IMR-90 (cell line): Measurements from ENCODE around the gene GGT6. TPM values are rescaled to one million over a fixed set of nuclear protein-coding genes. Genes with fewer than 3 reads are reported as not detected.

Source experiments
- ATAC-seq: fragments of 200-7000 bp; cut with Tn5 transposase; 2 replicates; pipeline ENCODE4 v1.9.1; 2020; ENCODE audit warnings: low read depth, mild to moderate bottlenecking, moderate library complexity
- BruUV-seq: library from RNA; stranded (reverse); fragments of 400-500 nt; replicated peaks from 2 replicates; lab custom pipeline; 2021; lab: Mats Ljungman, UMichigan
- CTCF ChIA-PET: fragments of 300-600 bp; formaldehyde crosslinking; extraction: SDS; loops from one replicate; lab custom pipeline; 2021; ENCODE audit warnings: antibody characterized with exemption; lab: Yijun Ruan, JAX
- POLR2A ChIA-PET: fragments of 300-600 bp; sonication (Branson Sonifier 250); formaldehyde crosslinking; loops from one replicate; lab custom pipeline; 2022; ENCODE audit warnings: antibody characterized with exemption; ENCODE audit not compliant: unreplicated experiment; lab: Charles Lee
- DNase-seq: peaks from one replicate; pipeline ENCODE4 v3.0.0; 2013
- H2AFZ ChIP-seq: replicated peaks from 2 replicates; pipeline ENCODE3; 2013; ENCODE audit warnings: low read length, mild to moderate bottlenecking; ENCODE audit not compliant: poor library complexity
- H2AK5ac ChIP-seq: 2 replicates; pipeline ENCODE4 v1.6.1; 2013; ENCODE audit warnings: low read depth, low read length, inconsistent platforms
- H2AK9ac ChIP-seq: replicated peaks from 2 replicates; pipeline ENCODE3; 2013; ENCODE audit warnings: mild to moderate bottlenecking, low read depth, low read length, moderate library complexity; ENCODE audit not compliant: poor library complexity
- H2BK120ac ChIP-seq: 2 replicates; pipeline ENCODE4 v1.6.1; 2013; ENCODE audit warnings: low read depth, low read length, inconsistent platforms
- H2BK15ac ChIP-seq: 3 replicates; pipeline ENCODE4 v1.6.1; 2013; ENCODE audit warnings: low read depth, low read length, inconsistent platforms
- H2BK20ac ChIP-seq: 2 replicates; pipeline ENCODE4 v1.6.1; 2013; ENCODE audit warnings: low read depth, mild to moderate bottlenecking, inconsistent platforms, low read length, moderate library complexity
- H2BK5ac ChIP-seq: 2 replicates; pipeline ENCODE4 v1.6.1; 2013; ENCODE audit warnings: mild to moderate bottlenecking, low read depth, low read length, inconsistent platforms; ENCODE audit not compliant: poor library complexity, severe bottlenecking
- H3K14ac ChIP-seq: replicated peaks from 2 replicates; pipeline ENCODE4 v1.6.1; 2013; ENCODE audit warnings: low read depth, low read length, inconsistent platforms
- H3K18ac ChIP-seq: 2 replicates; pipeline ENCODE4 v1.6.1; 2013; ENCODE audit warnings: low read depth, low read length, control low read depth
- H3K23ac ChIP-seq: 2 replicates; pipeline ENCODE4 v1.6.1; 2013; ENCODE audit warnings: low read depth, low read length, inconsistent platforms
- H3K27ac ChIP-seq: 2 replicates; pipeline ENCODE4 v1.5.1; 2013; ENCODE audit warnings: mild to moderate bottlenecking, control low read depth, low read length; ENCODE audit not compliant: insufficient read depth
- H3K27me3 ChIP-seq: 2 replicates; pipeline ENCODE4 v1.6.1; 2013; ENCODE audit warnings: low read length; ENCODE audit not compliant: control insufficient read depth, insufficient read depth
- H3K36me3 ChIP-seq: 2 replicates; pipeline ENCODE4 v1.6.1; 2013; ENCODE audit warnings: low read length, mixed read lengths; ENCODE audit not compliant: control insufficient read depth, insufficient read depth
- H3K4ac ChIP-seq: 2 replicates; pipeline ENCODE4 v1.6.1; 2013; ENCODE audit warnings: low read depth, low read length, inconsistent platforms
- H3K4me1 ChIP-seq: 2 replicates; pipeline ENCODE4 v1.6.1; 2013; ENCODE audit warnings: low read length, mixed read lengths; ENCODE audit not compliant: control insufficient read depth, insufficient read depth
- H3K4me2 ChIP-seq: 2 replicates; pipeline ENCODE4 v1.6.1; 2013; ENCODE audit warnings: low read depth, mild to moderate bottlenecking, control low read depth, low read length, moderate library complexity
- H3K4me3 ChIP-seq: 2 replicates; pipeline ENCODE4 v1.5.1; 2013; ENCODE audit warnings: low read depth, mild to moderate bottlenecking, control low read depth, low read length, moderate library complexity; ENCODE audit not compliant: insufficient read depth
- H3K56ac ChIP-seq: 2 replicates; pipeline ENCODE4 v1.6.1; 2013; ENCODE audit warnings: low read length, inconsistent platforms; ENCODE audit not compliant: insufficient read depth; ENCODE audit errors: extremely low read depth
- H3K79me1 ChIP-seq, 2 experiments: 2 replicates each; pipeline ENCODE4 v1.6.1; 2013; ENCODE audit warnings: low read length in 2 of 2, inconsistent platforms in 1 of 2, low read depth in 1 of 2
- H3K9ac ChIP-seq: 2 replicates; pipeline ENCODE4 v1.6.1; 2013; ENCODE audit warnings: low read depth, low read length, control low read depth
- H3K9me1 ChIP-seq: 2 replicates; pipeline ENCODE4 v1.6.1; 2013; ENCODE audit warnings: low read length, inconsistent platforms; ENCODE audit not compliant: insufficient read depth
- H3K9me3 ChIP-seq: 2 replicates; pipeline ENCODE4 v1.6.1; 2013; ENCODE audit warnings: low read length; ENCODE audit not compliant: control insufficient read depth, insufficient read depth
- H4K20me1 ChIP-seq: 2 replicates; pipeline ENCODE4 v1.6.1; 2013; ENCODE audit warnings: low read length, inconsistent platforms; ENCODE audit not compliant: insufficient read depth
- H4K5ac ChIP-seq: 2 replicates; pipeline ENCODE4 v1.6.1; 2013; ENCODE audit warnings: mild to moderate bottlenecking, low read depth, low read length, control low read depth
- H4K8ac ChIP-seq, 2 experiments: 2 replicates each; pipeline ENCODE4 v1.6.1; 2013; ENCODE audit warnings: low read depth in 2 of 2, low read length in 2 of 2, control low read depth in 1 of 2, inconsistent platforms in 1 of 2
- H4K91ac ChIP-seq: 2 replicates; pipeline ENCODE4 v1.6.1; 2013; ENCODE audit warnings: low read depth, low read length, inconsistent platforms; ENCODE audit not compliant: insufficient read depth
- CEBPB ChIP-seq: IDR thresholded peaks from 2 replicates; pipeline ENCODE4 v1.6.1; 2012; ENCODE audit warnings: low read depth, low read length, improper control_type of control experiment
- WGBS, 2 experiments: methylation state at CpG; one replicate each; pipeline versions ENCODE4 v1.1.5 to v1.1.7; 2013; ENCODE audit warnings: missing lambda C conversion rate in 2 of 2; ENCODE audit not compliant: insufficient read length in 1 of 2; ENCODE audit errors: extremely low coverage in 2 of 2; 5-methylcytosine and 5-hydroxymethylcytosine counted together
- dilution Hi-C: fragments of 300-500 bp; cut with HindIII; formaldehyde crosslinking; loops from one replicate; pipeline ENCODE4 v1.14.3; 2018; ENCODE audit warnings: low sequenced_read_pairs; ENCODE audit not compliant: unreplicated experiment
- in situ Hi-C: fragments of 300-500 bp; cut with MboI; formaldehyde crosslinking; loops from 3 replicates; pipeline ENCODE4 v1.14.3; 2019; ENCODE audit warnings: low sequenced_read_pairs, inconsistent platforms, mixed read lengths
- intact Hi-C: fragments of 100-400 bp; cut with micrococcal nuclease; formaldehyde crosslinking; loops from 2 replicates; pipeline ENCODE4 v1.10.0; 2022
- polyA plus RNA-seq, 3 experiments: library from polyadenylated mRNA; depleted of rRNA; stranded (reverse); fragments of >200 nt; gene quantifications; 2 replicates each; pipeline ENCODE4 v1.2.3, GENCODE V29; 2012; ENCODE audit warnings: low replicate concordance in 1 of 3
- total RNA-seq: library from RNA; depleted of rRNA; stranded (reverse); fragments of >200 nt; gene quantifications from 2 replicates; pipeline ENCODE4 v1.2.3, GENCODE V29; 2012

GGT6 gene
- total and polyA plus RNA-seq, 2 of the 4 experiments (the other 2 are of a cell fraction): not detected

GRCh38 chr17:4514779-4515178, 45.6 kb downstream of the GGT6 start:
- 83% methylated on average over 1 of the region's 11 CpGs; no CpG with 5 or more reads in 1 of the 2 experiments for whole genome bisulfite sequencing, 2 experiments
- Histone ChIP-seq H3K56ac (no peak overlapping the region), H2BK5ac (no peak overlapping the region), H3K4ac (no peak overlapping the region), H3K36me3 (no peaks in the 10 kb centered on the region), H3K18ac (no peak overlapping the region), H3K9me1 (0 out of 2 replicates have a peak, but pooled peaks cover 3% of the 10 kb centered on the region), H3K27me3 (peaks cover 21% of the 10 kb centered on the region; the same call in 1 of the 2 replicates), H2AK9ac (no peak overlapping the region), H3K79me1 (no peaks in the 10 kb centered on the region), H4K8ac (no peak overlapping the region), H2AK5ac (no peak overlapping the region), H2BK20ac (no peak overlapping the region), H4K20me1 (no peaks in the 10 kb centered on the region), H4K91ac (no peak overlapping the region), H3K9me3 (peaks cover 2% of the 10 kb centered on the region; the same call in 1 of the 2 replicates), H2BK15ac (no peak overlapping the region), H3K9ac (no peak overlapping the region), H2AFZ (no peak overlapping the region), H3K23ac (no peak overlapping the region), H3K27ac (no peak overlapping the region), H4K5ac (no peak overlapping the region), H2BK120ac (no peak overlapping the region), H3K4me3 (no peak overlapping the region), H3K4me1 (peaks cover 6% of the 10 kb centered on the region), H3K4me2 (no peak overlapping the region), H3K14ac (no peak overlapping the region)
- intact Hi-C loops: no loop called here
- CTCF ChIA-PET: no interaction called here
- DNase-seq (no peak), ATAC-seq (no peak)
- POLR2A ChIA-PET: no interaction called here
- BruUV-seq: no TSS peak
- in situ Hi-C loops: no loop called here
- dilution Hi-C loops: no loop called here
- no peak for TF ChIP-seq CEBPB
